Activated CD8-positive, alpha-beta T cell treated with anti-CD3 and anti-CD28 coated beads for 36 hours (primary cell): ENCODE data around the gene CLCN2. TPM values are rescaled to one million over a fixed set of nuclear protein-coding genes. Genes with fewer than 3 reads are reported as not detected.
A peak's percentile ranks its signal among the peaks of the same experiment; 100 is the strongest.

ENCODE experiments used
- ATAC-seq: fragments of 200-7000 bp; cut with Tn5 transposase; one replicate; pipeline ENCODE4 v1.10.0; 2021; ENCODE audit warnings: mild to moderate bottlenecking, moderate library complexity
- CTCF ChIA-PET: fragments of 350-600 bp; sonication (Branson Sonifier 250); formaldehyde crosslinking; loops from one replicate; lab custom pipeline; 2021; ENCODE audit warnings: antibody characterized with exemption; lab: Charles Lee
- POLR2A ChIA-PET: fragments of 350-600 bp; sonication (Branson Sonifier 250); formaldehyde crosslinking; loops from one replicate; lab custom pipeline; 2021; ENCODE audit warnings: antibody characterized with exemption; lab: Charles Lee
- DNase-seq: peaks from one replicate; pipeline ENCODE4 v3.0.0-alpha.2; 2020
- H3K27ac Mint-ChIP-seq: one replicate; pipeline ENCODE4 v1.8.0; 2021; ENCODE audit warnings: mild to moderate bottlenecking, mixed read lengths
- H3K27me3 Mint-ChIP-seq: one replicate; pipeline ENCODE4 v1.8.0; 2021; ENCODE audit warnings: mixed read lengths
- H3K36me3 Mint-ChIP-seq: one replicate; pipeline ENCODE4 v1.8.0; 2021; ENCODE audit warnings: low read depth, mixed read lengths
- H3K4me1 Mint-ChIP-seq: one replicate; pipeline ENCODE4 v1.8.0; 2021; ENCODE audit warnings: low read depth, mixed read lengths
- H3K4me3 Mint-ChIP-seq: one replicate; pipeline ENCODE4 v1.8.0; 2021; ENCODE audit warnings: mild to moderate bottlenecking, moderate library complexity, mixed read lengths
- H3K9me3 Mint-ChIP-seq: one replicate; pipeline ENCODE4 v1.8.0; 2021; ENCODE audit warnings: mixed read lengths
- CTCF ChIP-seq: fragments of 200-600 bp; IDR thresholded peaks from one replicate; pipeline ENCODE4 v1.8.0; 2022; ENCODE audit warnings: antibody characterized with exemption, mild to moderate bottlenecking
- intact Hi-C: fragments of 100-400 bp; cut with micrococcal nuclease; formaldehyde crosslinking; loops from one replicate; pipeline ENCODE4 v1.10.0; 2022
- total RNA-seq, 2 experiments: library from RNA; stranded (reverse); gene quantifications; one replicate each; pipeline ENCODE4 v1.2.3, GENCODE V29; 2021

CLCN2 gene
- total RNA-seq, 2 experiments from 2014 or later: 4.0 to 4.2 TPM

DNA sequence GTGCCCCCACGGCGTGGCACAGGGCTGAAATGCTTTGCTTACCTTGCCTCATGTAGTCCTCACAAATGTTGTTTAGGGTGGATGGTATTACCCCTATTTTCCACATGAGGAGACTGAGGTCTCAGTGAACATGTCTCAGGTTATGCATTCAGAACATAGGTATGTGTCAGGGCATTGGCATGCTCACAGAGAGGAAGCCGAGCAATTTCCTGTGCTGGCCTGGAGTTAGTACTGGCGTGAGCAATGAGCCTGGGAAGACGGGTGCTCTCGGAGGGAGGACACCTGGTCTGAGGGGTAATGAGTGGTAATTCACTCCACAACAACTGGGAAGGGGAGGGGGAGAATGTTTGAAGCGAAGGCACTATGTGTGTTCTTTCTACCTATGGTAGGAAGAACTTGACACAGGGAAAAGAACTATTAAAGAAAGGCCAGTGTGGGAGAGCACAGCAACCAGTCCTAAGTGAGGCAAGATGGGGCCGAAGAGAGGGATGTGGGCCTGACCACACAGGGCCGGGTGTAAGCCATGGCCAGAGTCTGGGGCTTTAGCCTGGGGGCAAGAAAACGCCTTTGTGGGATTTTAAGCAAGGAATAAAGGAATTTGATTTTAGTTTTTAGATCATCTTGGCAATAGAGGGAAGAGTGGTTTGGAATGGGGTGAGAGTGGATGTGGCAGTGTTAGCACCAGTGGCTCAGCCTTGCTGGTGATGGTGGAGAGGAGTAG, 28.9 kb downstream of the CLCN2 start:
- H3K9me3 Mint-ChIP-seq: no peaks in the 10 kb centered on the region
- no peak overlapping the region for H3K4me3 Mint-ChIP-seq
- TF ChIP-seq CTCF: no peak
- POLR2A ChIA-PET: interaction anchor here (1.2 to 6.6 kb wide), 6 partner anchors 9 to 201 kb away, joined by 3 to 45 read pairs (median 10); no protein-coding TSS in a partner anchor
- intact Hi-C loops: no loop called here
- H3K27ac Mint-ChIP-seq: peak overlapping the region; percentile 89
- peaks cover 66% of the 10 kb centered on the region for H3K4me1 Mint-ChIP-seq
- DNase-seq (no peak), ATAC-seq (no peak)
- CTCF ChIA-PET: no interaction called here
- H3K27me3 Mint-ChIP-seq: no peaks in the 10 kb centered on the region
- peaks cover 69% of the 10 kb centered on the region for H3K36me3 Mint-ChIP-seq

- ATAC-seq (no peak), DNase-seq (no peak)
- no peak for TF ChIP-seq CTCF
- H3K4me1 Mint-ChIP-seq: peaks cover 51% of the 10 kb centered on the region
- POLR2A ChIA-PET: interaction anchor here (1.3 to 6.6 kb wide), 7 partner anchors 9 to 76 kb away, joined by 3 to 58 read pairs (median 8); partner anchors contain the start of gene FAM131A
- peaks cover 91% of the 10 kb centered on the region for H3K36me3 Mint-ChIP-seq
- CTCF ChIA-PET: no interaction called here
- no peak overlapping the region for H3K4me3 Mint-ChIP-seq
- H3K9me3 Mint-ChIP-seq: no peaks in the 10 kb centered on the region
- intact Hi-C loops: no loop called here
- H3K27ac Mint-ChIP-seq: peak overlapping the region; percentile 64
- H3K27me3 Mint-ChIP-seq: no peaks in the 10 kb centered on the region
These were observed 32.9 kb downstream of the CLCN2 start for GRCh38 chr3:184328516-184328915.

GRCh38 chr3:184327171-184327570, 34.2 kb downstream of the CLCN2 start:
- ATAC-seq (no peak), DNase-seq (no peak)
- no peak for TF ChIP-seq CTCF
- no peaks in the 10 kb centered on the region for H3K9me3 Mint-ChIP-seq
- ChIA-PET CTCF (no interaction called here), POLR2A (interaction anchor here (0.7 to 6.6 kb wide), 11 partner anchors 7 to 133 kb away, joined by 3 to 58 read pairs (median 7); partner anchors contain the start of gene FAM131A)
- no peaks in the 10 kb centered on the region for H3K27me3 Mint-ChIP-seq
- H3K36me3 Mint-ChIP-seq: peaks cover 92% of the 10 kb centered on the region
- no peak overlapping the region for H3K4me3 Mint-ChIP-seq
- peaks cover 44% of the 10 kb centered on the region for H3K4me1 Mint-ChIP-seq
- intact Hi-C loops: no loop called here
- no peak overlapping the region for H3K27ac Mint-ChIP-seq

DNA sequence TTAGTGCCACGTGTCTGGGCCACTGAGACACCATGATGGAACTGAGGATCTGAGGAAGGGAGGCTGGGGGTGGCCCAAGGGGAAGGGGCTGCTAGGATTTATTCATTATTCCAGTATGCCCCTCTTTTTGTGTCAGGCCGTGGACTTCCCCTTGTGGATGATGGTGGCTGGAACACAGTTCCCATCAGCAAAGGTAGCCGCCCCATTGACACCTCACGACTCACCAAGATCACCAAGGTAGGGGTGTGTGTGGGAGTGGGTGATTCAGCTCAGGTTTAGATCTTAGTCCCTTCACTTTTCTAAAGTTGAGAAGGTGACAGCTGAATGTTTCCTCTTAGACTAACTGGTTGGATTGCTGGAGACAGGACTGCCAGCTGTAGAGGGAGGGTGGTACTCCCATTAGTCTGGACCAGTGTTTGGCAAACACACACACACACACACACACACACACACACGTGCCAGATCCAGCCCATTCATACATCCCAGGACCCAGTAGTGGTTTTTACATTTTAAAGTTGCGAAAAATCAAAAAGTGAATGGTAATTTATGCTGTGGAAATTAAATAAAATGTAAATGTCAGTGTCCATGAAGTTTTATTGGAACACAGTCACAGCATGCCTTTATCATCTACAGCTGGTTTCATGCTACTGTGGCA, 35.6 kb downstream of the CLCN2 start:
- DNase-seq (peak; percentile 51), ATAC-seq (peak; percentile 85)
- no peak overlapping the region for H3K4me3 Mint-ChIP-seq
- ChIA-PET POLR2A (interaction anchor here (0.6 to 6.6 kb wide), 7 partner anchors 6 to 20 kb away, joined by 3 to 58 read pairs (median 7); partner anchors contain the start of gene FAM131A), CTCF (interaction anchor here (1.0 to 2.4 kb wide), 3 partner anchors 13 to 28 kb away, joined by 3 to 6 read pairs (median 3); no protein-coding TSS in a partner anchor)
- H3K9me3 Mint-ChIP-seq: no peaks in the 10 kb centered on the region
- H3K27ac Mint-ChIP-seq: peak overlapping the region; percentile 78
- peaks cover 32% of the 10 kb centered on the region for H3K4me1 Mint-ChIP-seq
- H3K27me3 Mint-ChIP-seq: no peaks in the 10 kb centered on the region
- intact Hi-C loops: no loop called here
- no peak for TF ChIP-seq CTCF
- peaks cover 88% of the 10 kb centered on the region for H3K36me3 Mint-ChIP-seq
